ENCODE results near the gene CNTRL.
"Not testable (repeated sequence)": the region's sequence is repeated elsewhere in the genome, so short reads cannot be mapped to it uniquely, and the experiment has no call there.

The CNTRL gene

GRCh38 chr9:121171236-121171635 is 96.5 kb downstream of the CNTRL start:
- H3K4me3 ChIP-seq (ENCODE audit: low read length): no peak overlapping the region
- TF ChIP-seq ZNF274 (IDR thresholded peaks at IDR 0.05; ENCODE audit: low read depth, low read length): no peak

GRCh38 chr9:121172726-121173487 is 98.2 kb downstream of the CNTRL start:
- no peak for TF ChIP-seq ZNF274 (IDR thresholded peaks at IDR 0.05; ENCODE audit: low read depth, low read length)
- H3K4me3 ChIP-seq (ENCODE audit: low read length): no peak overlapping the region

GRCh38 chr9:121173501-121173900 is 98.7 kb downstream of the CNTRL start:
- no peak for TF ChIP-seq ZNF274 (IDR thresholded peaks at IDR 0.05; ENCODE audit: low read depth, low read length)
- H3K4me3 ChIP-seq (ENCODE audit: low read length): no peak overlapping the region

- no peak for TF ChIP-seq ZNF274 (IDR thresholded peaks at IDR 0.05; ENCODE audit: low read depth, low read length)
- H3K4me3 ChIP-seq (ENCODE audit: low read length): no peak overlapping the region
These were observed 104.1 kb downstream of the CNTRL start for GRCh38 chr9:121178676-121179372.

GRCh38 chr9:121179373-121179721 is 104.6 kb downstream of the CNTRL start:
- not testable (repeated sequence) for H3K4me3 ChIP-seq (ENCODE audit: low read length)

GRCh38 chr9:121179930-121180681 is 105.4 kb downstream of the CNTRL start:
- TF ChIP-seq ZNF274 (IDR thresholded peaks at IDR 0.05; ENCODE audit: low read depth, low read length): no peak
- no peak overlapping the region for H3K4me3 ChIP-seq (ENCODE audit: low read length)

- no peak overlapping the region for H3K4me3 ChIP-seq (ENCODE audit: low read length)
- TF ChIP-seq ZNF274 (IDR thresholded peaks at IDR 0.05; ENCODE audit: low read depth, low read length): no peak
These were observed 107.5 kb downstream of the CNTRL start for GRCh38 chr9:121182101-121182836.

GRCh38 chr9:121182989-121183388 is 108.2 kb downstream of the CNTRL start:
- no peak for TF ChIP-seq ZNF274 (IDR thresholded peaks at IDR 0.05; ENCODE audit: low read depth, low read length)
- no peak overlapping the region for H3K4me3 ChIP-seq (ENCODE audit: low read length)

GRCh38 chr9:121183666-121184423 is 109.1 kb downstream of the CNTRL start:
- no peak for TF ChIP-seq ZNF274 (IDR thresholded peaks at IDR 0.05; ENCODE audit: low read depth, low read length)

GRCh38 chr9:121184463-121184862 is 109.7 kb downstream of the CNTRL start:
- H3K4me3 ChIP-seq (ENCODE audit: low read length): no peak overlapping the region
- TF ChIP-seq ZNF274 (IDR thresholded peaks at IDR 0.05; ENCODE audit: low read depth, low read length): no peak

More at GRCh38 chr9:121183666-121184423, 109.1 kb downstream of the CNTRL start:
- no peak overlapping the region for H3K4me3 ChIP-seq (ENCODE audit: low read length)

- no peak overlapping the region for H3K4me3 ChIP-seq (ENCODE audit: low read length)
- no peak for TF ChIP-seq ZNF274 (IDR thresholded peaks at IDR 0.05; ENCODE audit: low read depth, low read length)
These were observed 110.5 kb downstream of the CNTRL start for GRCh38 chr9:121185178-121185745.

- peak overlapping the region; percentile 48; the same call in 1 of the 2 replicates for H3K4me3 ChIP-seq (ENCODE audit: low read length)
- TF ChIP-seq ZNF274 (IDR thresholded peaks at IDR 0.05; ENCODE audit: low read depth, low read length): no peak
These were observed 111.1 kb downstream of the CNTRL start for GRCh38 chr9:121185774-121186403.
